ENCODE data around the gene SRSF3. TPM values are rescaled to one million over a fixed set of nuclear protein-coding genes. Genes with fewer than 3 reads are reported as not detected.
A peak's percentile ranks its signal among the peaks of the same experiment; 100 is the strongest.

SRSF3 gene
- total and polyA plus RNA-seq, 4 donors, result 145 to 267 (median 237) TPM

GRCh38 chr6:36546920-36547645 is 47.1 kb upstream of the SRSF3 start, which contains the start of gene STK38:
Gene STK38 (minus strand): TSS chr6:36547479. CDS start chr6:36540202, 7,277 bp downstream.
- peak within 1 kb of the TSS; percentile 80 to 98 for H3K9ac ChIP-seq (ENCODE audit: insufficient read depth in 1 of 2, low read length in 2 of 2)
- TF ChIP-seq CTCF (IDR thresholded peaks at IDR 0.05; ENCODE audit: control extremely low read depth, extremely low read depth), result no peak
- ATAC-seq (ENCODE audit: insufficient read depth, low FRiP score) (peak; percentile 94), DNase-seq (peak; percentile 94 to 96 (median 95))
- no peaks in the 10 kb centered on the region for H3K36me3 ChIP-seq (ENCODE audit: control insufficient read depth in 4 of 4, insufficient read depth in 4 of 4, low read length in 4 of 4)
- H3K4me1 ChIP-seq (ENCODE audit: control insufficient read depth in 5 of 5, insufficient read depth in 5 of 5, low read length in 5 of 5), result peaks cover 0 to 27% (median 6%) of the 10 kb centered on the region in 5 donors
- H3K4me3 ChIP-seq, result peak within 1 kb of the TSS; percentile 83
- no peaks in the 10 kb centered on the region for H3K9me3 ChIP-seq (ENCODE audit: control insufficient read depth in 4 of 4, insufficient read depth in 3 of 4, low read length in 3 of 4)
- 0 to 1% methylated on average over 51 of the region's 51 CpGs for WGBS, 2 donors
- H3K27ac ChIP-seq (ENCODE audit: low read depth in 1 of 2, low read length in 1 of 2), result peak within 1 kb of the TSS; percentile 91 to 98
- no peaks in the 10 kb centered on the region for H3K27me3 ChIP-seq (ENCODE audit: control insufficient read depth in 3 of 3, insufficient read depth in 3 of 3, low read length in 2 of 3)

GRCh38 chr6:36547646-36548400 is 46.3 kb upstream of the SRSF3 start:
- ATAC-seq (ENCODE audit: insufficient read depth, low FRiP score) (no peak), DNase-seq (peak in 2 of 3 donors; percentile 11 to 18)
- TF ChIP-seq CTCF (IDR thresholded peaks at IDR 0.05; ENCODE audit: control extremely low read depth, extremely low read depth), result no peak
- WGBS, 2 donors, result 58 to 59% methylated on average over 13 of the region's 13 CpGs
- H3K4me3 ChIP-seq, result no peak overlapping the region
- H3K27ac ChIP-seq (ENCODE audit: low read depth in 1 of 2, low read length in 1 of 2), result no peak overlapping the region
- peak overlapping the region in 1 of 2 donors; percentile 71 for H3K9ac ChIP-seq (ENCODE audit: insufficient read depth in 1 of 2, low read length in 2 of 2)
- no peaks in the 10 kb centered on the region for H3K9me3 ChIP-seq (ENCODE audit: control insufficient read depth in 4 of 4, insufficient read depth in 3 of 4, low read length in 3 of 4)
- peaks cover 0 to 27% (median 6%) of the 10 kb centered on the region in 5 donors for H3K4me1 ChIP-seq (ENCODE audit: control insufficient read depth in 5 of 5, insufficient read depth in 5 of 5, low read length in 5 of 5)
- no peaks in the 10 kb centered on the region for H3K36me3 ChIP-seq (ENCODE audit: control insufficient read depth in 4 of 4, insufficient read depth in 4 of 4, low read length in 4 of 4)
- H3K27me3 ChIP-seq (ENCODE audit: control insufficient read depth in 3 of 3, insufficient read depth in 3 of 3, low read length in 2 of 3), result no peaks in the 10 kb centered on the region

- peaks cover 0 to 27% (median 6%) of the 10 kb centered on the region in 5 donors for H3K4me1 ChIP-seq (ENCODE audit: control insufficient read depth in 5 of 5, insufficient read depth in 5 of 5, low read length in 5 of 5)
- no peaks in the 10 kb centered on the region for H3K9me3 ChIP-seq (ENCODE audit: control insufficient read depth in 4 of 4, insufficient read depth in 3 of 4, low read length in 3 of 4)
- H3K36me3 ChIP-seq (ENCODE audit: control insufficient read depth in 4 of 4, insufficient read depth in 4 of 4, low read length in 4 of 4), result no peaks in the 10 kb centered on the region
- DNase-seq (no peak), ATAC-seq (ENCODE audit: insufficient read depth, low FRiP score) (no peak)
- H3K27me3 ChIP-seq (ENCODE audit: control insufficient read depth in 3 of 3, insufficient read depth in 3 of 3, low read length in 2 of 3), result no peaks in the 10 kb centered on the region
- H3K9ac ChIP-seq (ENCODE audit: insufficient read depth in 1 of 2, low read length in 2 of 2), result no peak overlapping the region
- WGBS, 2 donors, result 95 to 97% methylated on average over 2 of the region's 2 CpGs
- no peak overlapping the region for H3K4me3 ChIP-seq
- no peak for TF ChIP-seq CTCF (IDR thresholded peaks at IDR 0.05; ENCODE audit: control extremely low read depth, extremely low read depth)
- H3K27ac ChIP-seq (ENCODE audit: low read depth in 1 of 2, low read length in 1 of 2), result no peak overlapping the region
Observed at GRCh38 chr6:36548401-36548743, 45.8 kb upstream of the SRSF3 start.

Measured in lung (tissue), 12 donors.